NCI-H1092 (cell line): ENCODE data around the gene NDRG3.
"Not testable (repeated sequence)": the region's sequence is repeated elsewhere in the genome, so short reads cannot be mapped to it uniquely, and the experiment has no call there.

Experiments
- DNase-seq: peaks from one replicate; lab custom pipeline; 2025; lab: John Stamatoyannopoulos, UW

Gene NDRG3

DNA sequence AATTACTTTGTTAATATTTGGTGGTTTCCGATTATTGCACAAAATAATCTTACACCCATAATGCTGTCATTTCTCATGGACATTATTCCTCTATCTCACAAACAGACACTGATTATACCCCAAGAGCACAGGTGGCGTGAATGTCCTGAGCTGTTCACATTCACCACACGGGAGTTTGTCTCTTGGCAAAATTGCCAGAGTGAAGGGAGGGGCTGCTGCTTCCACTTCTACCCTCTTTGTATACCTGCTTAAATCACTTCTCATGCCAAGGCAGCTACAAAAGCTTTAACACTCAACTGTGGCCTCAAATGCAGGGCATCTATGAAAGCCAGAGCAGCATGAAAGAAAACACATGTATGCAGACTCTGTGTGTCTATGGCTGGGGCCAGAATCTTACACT, 58.0 kb downstream of the NDRG3 start:
- DNase-seq: no peak

GRCh38 chr20:36686944-36687343, 58.9 kb downstream of the NDRG3 start:
- DNase-seq: no peak

- no peak for DNase-seq
These were observed 59.4 kb downstream of the NDRG3 start for GRCh38 chr20:36686504-36686903.

- DNase-seq: no peak
These were observed 61.1 kb downstream of the NDRG3 start for GRCh38 chr20:36684747-36685146.

DNA sequence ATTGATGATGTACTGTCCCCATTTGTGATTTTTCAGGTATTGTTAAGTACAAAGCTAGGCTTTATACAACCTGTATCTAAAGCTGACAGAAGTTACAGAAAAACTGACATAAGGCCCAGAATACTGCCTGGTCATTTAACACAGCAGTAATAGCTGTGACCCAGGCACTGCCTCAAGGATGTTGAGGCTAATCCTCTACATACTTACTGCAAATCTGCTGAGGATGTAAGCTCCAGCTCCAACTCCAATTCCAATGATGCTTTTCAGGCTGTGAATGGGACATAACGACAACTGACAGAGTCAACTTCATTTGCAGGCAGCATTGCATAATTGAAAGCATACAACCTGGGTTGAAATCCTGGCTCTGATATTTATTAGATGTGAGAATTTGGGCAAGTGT, 63.6 kb downstream of the NDRG3 start:
- DNase-seq: no peak

- no peak for DNase-seq
These were observed 68.5 kb downstream of the NDRG3 start for GRCh38 chr20:36677422-36677771.

DNA sequence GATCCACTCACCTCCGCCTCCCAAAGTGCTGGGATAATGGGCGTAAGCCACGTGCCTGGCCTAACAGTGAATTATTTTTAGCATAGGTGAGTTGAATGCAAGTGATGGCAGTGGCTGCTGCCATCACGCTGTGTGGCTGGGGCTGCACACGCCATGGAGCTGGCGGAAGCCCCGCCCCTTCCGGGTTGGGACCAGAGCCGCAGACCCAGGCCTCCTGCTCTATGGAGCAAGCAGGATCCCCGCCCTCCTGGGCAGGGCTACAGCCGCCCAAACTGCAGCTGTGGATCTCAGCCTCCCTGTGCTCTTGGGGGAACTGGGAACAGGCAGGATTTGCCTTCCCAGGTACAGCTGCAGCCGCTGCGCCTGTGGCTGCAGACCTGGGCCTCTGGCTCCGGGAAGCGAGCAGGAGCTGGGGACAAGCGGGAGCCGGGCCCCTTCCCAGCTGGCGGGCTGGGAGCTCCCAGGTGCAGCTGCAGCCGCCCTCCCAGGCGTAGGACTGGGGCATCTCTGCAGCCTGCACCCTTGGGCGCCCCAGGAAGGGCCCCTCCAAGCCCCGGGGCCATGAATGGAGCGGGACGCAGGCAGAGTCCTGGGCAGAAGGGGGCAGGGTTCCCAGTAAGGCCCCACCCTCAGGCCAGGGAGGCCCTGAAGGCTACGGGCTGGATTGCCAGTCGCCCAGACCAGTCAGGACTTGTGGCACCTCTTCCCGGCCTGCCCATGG, 69.0 kb downstream of the NDRG3 start:
- DNase-seq: no peak

DNA sequence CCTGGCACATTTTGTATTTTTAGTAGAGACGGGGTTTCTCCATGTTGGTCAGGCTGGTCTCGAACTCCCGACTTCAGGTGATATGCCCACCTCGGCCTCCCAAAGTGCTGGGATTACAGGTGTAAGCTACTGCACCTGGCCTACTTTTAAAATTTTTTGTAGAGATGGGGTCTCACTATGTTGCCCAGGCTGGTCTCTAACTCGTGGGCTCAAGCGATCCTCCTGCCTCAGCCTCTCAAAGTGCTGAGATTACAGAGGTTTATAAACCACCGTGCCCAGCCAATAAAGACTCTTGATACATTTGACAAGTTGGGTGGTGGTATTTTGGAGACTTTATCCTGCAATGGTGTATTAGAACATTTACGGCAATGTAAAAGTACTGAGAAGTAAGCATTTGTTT, 70.3 kb downstream of the NDRG3 start:
- DNase-seq: not testable (repeated sequence)

GRCh38 chr20:36672991-36673390, 72.9 kb downstream of the NDRG3 start:
- no peak for DNase-seq

GRCh38 chr20:36670665-36671357, 75.1 kb downstream of the NDRG3 start:
- DNase-seq: no peak

GRCh38 chr20:36666181-36666740, 79.6 kb downstream of the NDRG3 start:
- no peak for DNase-seq

- DNase-seq: no peak
These were observed 82.9 kb downstream of the NDRG3 start for GRCh38 chr20:36663031-36663430.

DNA sequence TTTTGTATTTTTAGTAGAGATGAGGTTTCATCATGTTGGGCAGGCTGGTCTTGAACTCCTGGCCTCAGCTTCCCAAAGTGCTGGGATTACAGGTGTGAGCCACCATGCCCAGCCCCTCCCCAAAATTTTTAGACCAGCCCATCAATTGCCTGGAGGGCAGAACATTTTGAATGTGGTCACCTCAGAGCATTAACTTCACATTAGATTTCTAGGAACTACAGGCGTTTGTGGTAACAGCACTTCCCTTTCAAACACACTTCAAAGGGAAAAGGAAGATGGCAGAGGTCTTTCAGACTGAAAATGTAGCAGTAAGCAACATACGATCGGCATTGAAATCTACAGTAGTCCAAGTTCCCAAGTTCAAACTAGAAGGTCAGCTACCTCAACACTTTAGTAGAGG, 87.6 kb downstream of the NDRG3 start:
- no peak for DNase-seq

DNA sequence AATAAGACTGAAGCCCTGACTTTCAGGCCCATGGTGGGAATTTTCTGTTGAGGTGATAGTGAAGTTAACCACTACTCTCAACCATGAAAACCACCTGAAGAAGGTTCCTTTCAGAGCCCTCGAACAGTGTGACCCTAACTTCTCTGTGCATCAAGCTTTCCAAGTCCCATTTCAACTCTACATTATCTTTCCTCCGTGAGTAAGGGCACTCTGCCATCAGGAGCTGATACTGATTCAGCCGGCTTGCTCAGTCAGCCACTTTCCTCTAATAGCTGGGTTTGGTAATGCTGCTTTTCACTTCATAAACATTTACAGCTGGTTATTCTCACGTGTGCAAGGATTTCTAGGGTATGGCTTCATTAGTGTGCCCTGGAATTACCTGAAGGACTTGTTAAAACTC, 89.2 kb downstream of the NDRG3 start:
- no peak for DNase-seq

DNA sequence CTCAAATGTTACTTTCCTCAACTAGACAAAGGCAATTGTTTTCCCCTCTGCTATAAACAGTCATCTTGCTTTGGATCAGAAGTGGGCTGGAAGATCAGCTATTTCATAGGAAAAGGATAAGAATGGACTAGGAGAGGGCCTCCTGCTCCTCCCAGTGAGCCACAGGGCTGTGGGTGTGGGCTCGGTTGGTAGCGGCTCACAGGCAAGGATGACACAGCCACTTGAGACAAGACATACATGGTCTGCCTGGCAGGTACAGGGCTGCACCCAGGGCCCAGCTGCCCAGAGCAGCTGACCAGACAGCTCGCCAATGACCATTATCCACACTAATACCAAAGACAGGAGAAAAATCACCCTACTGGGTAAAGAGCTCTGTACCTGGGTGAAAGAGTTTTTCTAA, 90.9 kb downstream of the NDRG3 start:
- DNase-seq: no peak

GRCh38 chr20:36654506-36654905, 91.4 kb downstream of the NDRG3 start:
- DNase-seq: no peak

DNA sequence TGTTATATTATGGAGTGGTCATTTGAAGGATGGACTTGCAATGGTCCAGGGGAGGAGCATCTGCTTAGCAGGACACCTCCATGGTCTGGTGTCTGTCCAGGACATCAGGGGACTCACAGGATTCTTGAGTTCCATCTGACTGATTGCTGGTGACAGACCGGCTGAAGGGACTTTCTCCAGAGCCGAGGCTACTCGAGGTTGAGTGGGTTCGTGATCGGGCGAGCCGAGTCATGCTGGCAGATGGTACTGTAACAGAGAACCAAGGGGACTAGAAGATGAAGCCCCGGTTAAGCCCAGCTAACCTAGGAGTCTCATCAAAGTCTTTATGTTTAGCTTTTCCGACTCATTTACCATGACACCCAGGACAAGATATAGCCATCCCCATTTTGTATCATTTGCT, 92.4 kb downstream of the NDRG3 start:
- DNase-seq: no peak

DNA sequence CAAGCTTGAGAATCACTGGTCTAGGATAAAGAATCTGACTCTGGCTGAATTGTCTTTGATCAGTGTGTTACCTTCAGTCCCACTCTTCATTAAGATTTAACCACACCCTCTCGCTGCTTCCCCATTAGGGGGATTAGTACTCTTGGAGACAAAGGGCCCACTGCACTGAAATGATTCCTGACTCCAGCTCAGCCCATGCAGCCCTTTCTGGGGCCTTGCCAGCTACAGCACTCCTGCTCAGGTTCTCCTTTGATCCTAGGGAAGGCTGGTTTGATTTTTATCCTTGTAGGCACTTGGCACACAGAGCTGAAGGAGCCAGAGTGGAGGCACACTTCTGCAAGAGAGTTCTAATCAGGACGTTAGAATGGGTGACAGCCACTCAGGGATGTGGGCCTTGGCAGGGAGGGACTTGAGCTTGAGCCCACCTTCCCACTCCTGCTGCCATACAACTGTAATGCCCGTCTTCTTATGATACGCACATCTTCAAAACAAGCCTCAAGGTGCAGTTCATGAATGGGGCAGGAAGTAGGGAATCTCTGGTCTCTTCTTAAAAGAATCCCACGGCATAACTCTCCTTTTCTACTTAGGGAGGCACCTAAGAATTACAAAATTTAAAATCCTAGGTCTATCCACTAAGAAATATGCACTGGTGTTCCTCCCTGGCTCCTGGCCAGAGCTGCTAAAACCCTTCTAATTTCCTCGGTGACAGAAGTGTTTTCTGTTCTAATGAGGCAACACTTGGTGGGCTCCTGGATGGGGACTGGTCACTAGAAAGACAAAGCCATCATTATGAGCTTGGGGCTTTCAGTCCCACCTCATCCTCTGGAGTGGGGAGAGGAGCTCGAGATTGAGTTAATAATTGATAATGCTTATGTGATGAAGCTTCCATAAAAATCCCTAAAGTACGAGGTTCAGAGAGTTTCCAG, 98.4 kb downstream of the NDRG3 start:
- no peak for DNase-seq

- DNase-seq: no peak
These were observed 99.2 kb downstream of the NDRG3 start for GRCh38 chr20:36646678-36647077.

DNA sequence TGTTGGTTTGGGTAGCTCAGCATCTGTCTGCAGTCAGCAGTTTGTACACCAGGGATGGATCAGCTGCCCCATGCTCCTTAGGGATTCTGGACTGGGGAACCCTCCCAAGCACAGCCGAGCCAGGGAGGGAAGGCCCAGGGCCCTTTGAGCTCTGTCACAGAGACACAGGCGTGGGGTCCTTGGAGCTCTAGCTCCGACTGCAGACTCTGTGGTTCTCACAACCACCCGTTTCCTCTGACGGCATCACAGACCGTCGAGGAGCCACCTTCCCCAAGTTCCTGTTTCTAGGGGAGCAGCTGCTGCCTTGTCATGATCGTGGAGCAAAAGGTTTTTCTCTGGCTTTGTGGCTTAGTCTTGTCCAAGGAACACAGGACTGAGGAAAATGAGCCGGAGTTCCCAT, 99.9 kb downstream of the NDRG3 start, which contains the start of gene SLA2:
Gene SLA2, minus strand, starts transcription at position 199 of the 400 bp plus-strand sequence. CDS start 4,861 bp downstream, outside the sequence.
- no peak for DNase-seq

DNA sequence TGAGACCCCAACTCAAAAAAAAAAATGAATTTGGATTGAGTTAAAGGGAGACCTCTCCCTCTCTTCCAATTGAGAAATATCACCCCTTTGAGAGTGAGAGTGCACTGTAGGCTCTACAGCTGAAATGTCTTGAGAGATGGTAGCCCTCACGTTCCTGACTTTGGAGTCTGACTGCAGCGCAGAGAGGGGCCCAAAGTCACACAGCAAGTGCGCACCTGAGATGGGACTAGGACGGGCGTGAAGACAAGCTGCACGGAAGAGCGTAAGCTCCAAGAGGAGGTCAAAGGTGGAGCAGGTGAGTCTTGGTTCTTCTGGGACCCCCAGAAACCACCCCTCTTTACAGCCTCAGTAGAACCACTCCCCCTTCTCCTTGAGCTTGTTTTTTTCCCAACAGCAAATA, 100.5 kb downstream of the NDRG3 start:
- no peak for DNase-seq

- no peak for DNase-seq
These were observed 101.2 kb downstream of the NDRG3 start for GRCh38 chr20:36644706-36645095.
